Activated CD4-positive, alpha-beta T cell treated with anti-CD3 and anti-CD28 coated beads for 24 hours (primary cell): ENCODE results near the gene GUCY1B1.
"Not testable (repeated sequence)": the region's sequence is repeated elsewhere in the genome, so short reads cannot be mapped to it uniquely, and the experiment has no call there.

Source experiments
- DNase-seq, 2 donors: peaks; one replicate each; pipeline ENCODE4 v3.0.0-alpha.2; 2020; ENCODE audit warnings: low read depth in 2 of 2

The GUCY1B1 gene

DNA sequence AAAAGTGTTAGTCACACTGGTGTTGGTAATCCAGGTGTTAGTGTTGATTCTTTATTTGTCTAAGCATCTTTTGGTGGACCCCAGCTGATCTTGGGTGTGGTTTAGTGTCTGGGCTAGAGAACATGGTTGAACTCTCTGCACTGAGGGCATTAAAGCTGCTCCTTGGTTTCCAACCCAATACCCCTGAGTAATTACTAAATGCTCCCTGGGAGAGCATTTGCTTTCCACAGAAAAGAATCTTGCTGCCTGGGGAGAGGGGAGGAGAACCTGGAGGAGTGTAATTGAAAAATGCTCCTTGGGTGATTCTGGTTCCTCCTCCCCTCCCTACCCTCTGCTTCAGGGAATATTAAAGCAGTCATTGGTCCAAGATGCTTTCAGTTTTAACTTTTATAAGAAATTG lies 3.1 kb downstream of the GUCY1B1 start:
- no peak for DNase-seq

DNA sequence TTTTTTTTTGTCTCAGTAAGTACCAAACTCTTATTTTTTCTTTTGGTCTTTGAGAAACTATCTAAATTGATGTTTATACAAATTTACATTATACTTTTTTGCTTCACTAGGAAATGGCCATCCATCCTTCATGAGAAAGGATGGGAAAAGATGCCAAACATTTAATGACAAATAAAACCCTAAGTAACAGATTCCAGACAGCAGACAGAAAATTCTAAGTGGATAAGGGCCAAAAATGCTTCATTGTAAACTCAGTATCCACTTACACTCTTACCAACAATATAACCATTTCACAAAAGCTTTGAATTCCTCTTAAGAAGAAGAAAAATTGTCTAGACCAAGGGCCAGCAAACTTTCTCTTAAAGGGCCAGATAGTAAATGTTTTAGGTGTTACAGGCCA lies 3.5 kb downstream of the GUCY1B1 start:
- DNase-seq, result no peak

DNA sequence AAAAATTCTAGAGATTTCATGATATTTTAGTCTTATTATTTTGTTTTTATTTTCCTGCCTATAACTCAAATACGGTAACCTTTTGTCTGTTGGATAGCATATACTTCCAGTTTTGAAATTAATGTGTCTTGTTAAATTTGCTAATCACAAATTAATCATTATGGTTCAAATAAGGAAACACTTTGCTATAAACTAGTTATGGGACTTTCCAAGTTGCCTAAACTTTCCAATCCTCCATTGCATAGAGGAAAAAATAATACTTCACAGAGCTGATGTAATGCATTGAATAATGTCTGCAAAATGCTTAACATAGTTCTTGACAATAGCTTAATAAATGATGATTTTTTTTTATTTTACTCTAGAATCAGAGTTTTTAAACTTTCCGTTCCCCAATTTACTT lies 4.7 kb downstream of the GUCY1B1 start:
- no peak for DNase-seq

DNA sequence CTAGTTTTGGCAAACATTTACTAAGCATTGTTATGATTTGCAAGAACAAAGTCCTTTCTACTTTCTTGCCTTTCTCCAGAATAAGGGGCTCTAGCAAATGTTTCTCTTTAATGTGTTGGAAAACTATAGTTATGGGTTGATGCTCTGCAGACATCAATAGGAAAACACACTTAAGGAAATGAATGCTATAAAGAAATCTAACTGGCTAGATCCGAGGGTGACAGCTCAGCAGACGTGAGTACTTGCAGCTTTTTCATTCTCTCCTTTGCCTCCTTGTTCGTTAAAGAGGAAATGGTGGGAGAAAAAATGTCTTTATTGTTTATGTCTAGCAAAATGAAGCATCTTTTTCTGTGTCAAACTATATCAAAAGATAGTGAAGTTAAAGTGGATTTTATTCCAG lies 6.3 kb downstream of the GUCY1B1 start:
- no peak for DNase-seq

DNA sequence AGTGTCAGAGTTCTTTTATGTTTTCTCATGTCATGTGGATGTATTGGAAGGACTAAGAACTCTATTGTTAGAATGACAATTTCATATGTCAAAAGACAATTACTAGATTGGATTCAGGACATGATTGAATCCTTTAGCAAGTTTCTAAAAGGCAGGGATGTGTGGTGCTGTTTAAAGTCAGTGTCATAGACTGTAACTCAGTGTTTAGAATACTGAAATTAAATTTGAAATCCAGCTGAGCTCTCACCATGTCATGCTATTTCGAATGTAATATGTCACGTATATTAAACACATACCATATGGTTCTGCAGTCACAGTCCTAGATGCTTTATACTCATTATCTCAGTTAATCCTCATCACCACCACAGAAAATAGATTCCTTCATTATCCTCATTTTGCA lies 7.8 kb downstream of the GUCY1B1 start:
- DNase-seq, result no peak

DNA sequence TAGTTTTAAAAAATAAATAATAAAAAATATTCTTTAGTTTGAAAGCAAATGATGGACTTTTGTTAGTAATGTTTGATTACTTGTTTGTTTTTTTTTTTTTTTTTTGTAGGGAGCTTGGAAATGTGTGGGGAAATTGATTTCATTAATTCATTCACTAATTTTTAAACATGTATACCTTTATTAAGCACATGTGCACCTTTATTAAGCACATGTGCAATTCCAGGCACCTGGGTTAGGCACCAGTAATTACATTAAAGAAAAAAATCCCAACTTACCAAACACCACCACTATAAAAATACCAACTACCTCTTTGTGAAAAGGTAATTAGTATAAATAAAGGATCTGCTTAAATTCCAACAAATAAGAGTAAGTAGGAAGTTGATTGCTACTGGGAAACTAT lies 9.5 kb downstream of the GUCY1B1 start:
- DNase-seq, result no peak

DNA sequence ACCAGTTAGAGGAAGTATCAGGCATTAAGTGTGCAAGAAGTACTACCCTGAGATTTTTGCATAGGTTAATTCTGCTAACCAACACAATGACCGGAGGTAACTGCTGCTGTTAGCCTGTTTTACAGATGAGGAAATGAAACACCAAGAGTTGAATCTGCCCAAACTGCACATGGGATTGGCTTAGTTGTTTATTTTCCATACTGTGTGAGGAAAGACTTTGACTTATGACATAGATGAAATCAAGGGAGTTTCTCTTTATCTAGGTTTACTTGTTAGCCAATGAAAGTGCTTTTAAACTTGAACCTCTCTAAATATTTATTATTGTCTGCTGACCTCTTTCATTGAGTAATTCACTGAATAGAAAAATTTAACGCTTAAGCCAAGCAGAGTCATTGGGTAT lies 10.3 kb downstream of the GUCY1B1 start:
- no peak for DNase-seq

DNA sequence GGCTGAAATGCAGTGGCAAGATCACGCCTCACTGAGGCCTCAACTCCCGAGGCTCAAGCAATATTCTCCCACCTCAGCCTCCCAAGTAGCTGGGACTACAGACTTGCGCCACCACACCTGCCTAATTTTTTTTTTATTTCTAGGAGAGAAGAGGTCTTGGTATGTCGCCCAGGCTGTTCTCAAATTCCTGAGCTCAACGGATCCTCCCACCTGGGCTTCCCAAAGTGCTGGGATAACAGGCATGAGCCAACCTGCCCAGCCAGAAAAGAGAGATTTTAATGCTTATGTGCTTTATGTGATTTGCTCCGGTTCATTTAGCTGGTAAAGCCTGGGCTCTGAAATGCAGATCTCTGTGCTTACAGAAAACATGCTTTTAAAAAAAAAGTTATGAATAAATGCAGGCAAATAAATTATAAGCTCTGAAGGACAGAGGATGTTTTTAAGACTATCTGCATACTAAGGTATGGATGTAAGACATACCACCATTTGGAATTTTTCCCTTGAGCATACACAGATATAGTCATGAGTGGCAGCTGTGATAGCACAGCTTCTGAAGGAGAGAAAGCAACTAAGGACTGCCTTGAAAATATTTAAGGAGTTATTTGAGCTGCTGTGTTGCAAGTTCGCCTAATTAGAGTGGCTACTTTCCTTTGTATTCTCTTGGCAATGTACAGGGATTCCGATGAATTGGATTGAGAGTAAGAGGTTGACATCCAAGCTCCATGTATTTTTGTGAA lies 13.8 kb downstream of the GUCY1B1 start:
- DNase-seq, result no peak

DNA sequence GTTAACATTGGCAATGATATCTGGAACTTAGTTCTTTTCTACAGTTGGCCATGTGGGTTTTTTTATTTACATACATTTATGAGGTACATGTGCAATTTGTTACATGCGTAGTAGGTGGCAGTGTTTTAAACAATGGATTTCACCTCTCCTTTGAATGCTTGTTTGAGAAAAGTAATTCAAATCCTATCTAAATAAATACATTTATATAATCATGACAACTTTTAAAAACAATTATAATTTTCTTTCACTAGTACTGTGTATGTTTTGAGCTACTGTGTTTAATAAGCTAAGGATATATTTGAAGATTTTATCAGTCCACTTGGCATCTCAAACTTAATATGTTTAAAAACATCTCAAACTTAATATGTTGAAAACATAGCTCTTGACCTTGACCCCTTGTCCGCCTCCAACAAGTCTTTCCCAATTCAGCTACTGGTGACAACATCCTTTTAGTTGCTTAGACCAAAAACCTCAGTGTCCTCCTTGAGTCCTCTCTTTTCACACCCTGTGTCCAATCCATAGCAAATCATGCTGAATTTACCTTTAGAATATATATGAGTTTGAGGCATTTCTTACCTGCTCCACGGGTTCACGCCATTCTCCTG lies 14.5 kb downstream of the GUCY1B1 start:
- DNase-seq, result no peak

DNA sequence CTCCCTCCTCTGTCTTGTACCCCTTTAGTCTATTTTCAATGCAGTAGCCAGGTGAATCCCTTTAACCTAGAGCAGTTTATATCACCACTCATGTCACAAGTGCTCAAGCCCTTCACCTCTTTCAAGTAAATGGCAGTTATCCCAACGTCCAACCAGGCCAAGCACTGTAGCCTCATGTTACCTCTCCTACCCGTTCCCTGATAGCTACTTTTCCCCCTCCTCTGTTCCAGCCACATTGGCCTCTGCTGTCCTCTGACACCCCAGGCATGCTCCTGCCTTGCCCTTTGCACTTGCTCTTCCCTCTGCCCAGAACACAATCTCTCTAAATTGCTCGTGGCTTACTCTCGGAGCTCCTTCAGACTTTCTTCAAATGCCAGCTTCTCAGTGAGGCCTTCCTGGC lies 15.2 kb downstream of the GUCY1B1 start:
- DNase-seq, result no peak

DNA sequence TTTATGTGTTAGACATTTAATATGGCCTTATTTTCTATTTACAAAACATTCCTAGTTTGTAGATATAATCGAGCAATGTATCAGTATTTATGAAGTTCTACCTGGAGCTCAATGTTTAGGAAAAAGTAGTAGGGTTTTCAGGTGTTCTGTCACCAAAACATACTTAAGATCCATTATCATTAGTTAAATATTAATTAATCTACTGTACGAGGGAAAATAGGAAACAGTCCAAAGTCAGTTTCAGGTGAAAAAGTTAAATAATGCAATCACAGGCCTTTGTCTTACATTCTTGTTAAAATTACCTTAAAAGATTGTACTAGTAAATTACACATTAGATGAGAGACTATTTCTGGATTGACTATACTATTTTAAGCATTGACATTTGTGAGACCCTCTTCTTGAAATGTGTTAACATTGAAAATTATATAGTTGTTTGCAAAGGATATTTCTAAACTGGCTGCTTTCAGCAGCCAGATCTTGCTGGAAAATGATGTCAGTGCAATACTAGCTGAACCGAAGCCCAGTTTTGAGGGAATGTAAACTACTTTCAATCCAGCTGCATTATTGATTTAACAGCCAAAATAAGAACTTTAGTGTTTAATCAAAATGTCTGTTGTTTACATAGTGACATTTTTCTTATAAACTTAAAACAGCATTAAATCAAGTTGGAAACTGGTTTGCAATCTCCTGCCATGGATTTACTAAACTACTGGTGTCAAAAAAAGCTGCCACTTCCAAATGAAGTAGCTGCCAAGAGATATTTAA lies 19.3 kb downstream of the GUCY1B1 start:
- no peak for DNase-seq

DNA sequence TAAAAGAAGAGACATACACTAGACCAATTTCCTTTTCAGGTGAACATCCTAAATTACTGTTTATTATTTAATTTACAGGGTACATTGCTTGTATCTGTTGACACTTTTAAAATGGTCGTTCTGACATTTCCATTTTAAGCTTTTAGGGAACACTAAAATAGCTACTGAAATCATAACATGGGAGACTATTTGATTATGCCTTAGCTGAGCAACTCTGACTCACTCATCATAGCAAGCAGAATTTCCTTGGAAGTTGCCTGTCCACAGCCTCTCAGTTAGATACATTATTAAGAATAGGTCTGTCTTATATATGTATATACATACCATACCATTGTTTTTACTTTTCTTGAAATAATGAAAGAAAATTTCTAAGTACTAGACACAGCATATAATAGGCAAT lies 22.0 kb downstream of the GUCY1B1 start:
- DNase-seq, result no peak

DNA sequence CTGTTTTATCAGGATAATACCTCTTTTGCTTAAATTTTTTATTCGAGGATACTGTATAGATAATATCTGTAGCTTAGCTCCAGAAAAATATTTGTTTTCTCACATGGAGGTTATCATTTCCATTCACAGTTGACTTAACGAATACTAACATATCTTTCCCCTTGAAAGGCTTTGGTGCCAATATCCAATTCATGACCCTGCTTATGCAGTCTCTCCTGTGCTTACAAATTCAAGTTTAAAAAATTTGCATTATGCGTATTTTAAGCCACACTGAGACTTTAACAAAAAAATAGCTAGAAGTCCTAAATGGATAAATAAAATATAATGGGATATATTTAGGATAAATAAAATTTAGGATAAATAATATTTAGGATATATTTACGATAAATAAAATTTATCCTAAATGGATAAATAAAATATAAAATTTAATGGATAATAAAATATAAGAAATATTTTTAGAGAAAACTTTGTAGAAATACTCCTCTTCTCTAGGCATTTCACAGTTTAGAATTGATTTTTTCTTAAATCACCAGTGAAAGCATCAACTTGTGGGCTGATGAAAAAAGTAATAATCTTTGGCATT lies 22.5 kb downstream of the GUCY1B1 start:
- no peak for DNase-seq

DNA sequence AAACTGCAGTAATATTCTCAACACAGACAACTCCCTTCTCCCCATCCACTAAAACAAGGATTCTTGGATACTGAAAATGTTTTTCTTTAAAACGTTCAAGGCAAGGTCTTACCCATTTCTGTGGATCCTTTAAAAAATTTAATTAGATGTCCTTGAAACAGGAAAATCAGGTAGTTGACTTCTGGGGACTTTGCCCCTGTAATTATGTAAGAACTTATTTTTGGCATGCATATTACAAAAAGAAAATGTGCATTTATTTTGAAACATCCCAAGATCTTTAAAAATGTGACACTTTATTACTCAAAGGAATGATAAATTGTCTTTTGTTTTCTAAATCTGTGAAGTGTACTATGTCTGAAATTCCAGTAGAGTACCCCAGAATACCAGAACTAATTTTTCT lies 25.8 kb downstream of the GUCY1B1 start:
- DNase-seq, result no peak

DNA sequence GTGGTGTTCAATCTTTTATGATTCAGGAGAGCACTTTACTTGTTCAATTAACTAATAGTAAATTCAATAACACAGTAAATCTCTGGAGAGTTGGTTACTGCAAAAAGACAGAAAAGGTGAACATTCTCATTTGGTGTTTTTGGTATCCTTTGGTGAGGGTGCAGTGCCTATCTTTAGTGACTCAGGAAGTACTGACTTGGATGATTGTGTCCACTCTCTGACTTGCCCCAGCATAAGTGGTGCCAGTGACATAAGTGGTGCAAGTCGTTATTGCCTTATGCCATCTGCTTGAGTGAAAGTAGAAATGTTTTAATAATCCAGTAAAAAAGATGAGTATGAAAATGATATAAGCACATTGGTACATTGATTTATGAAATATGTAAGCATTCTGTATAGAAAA lies 27.0 kb downstream of the GUCY1B1 start:
- DNase-seq, result no peak

DNA sequence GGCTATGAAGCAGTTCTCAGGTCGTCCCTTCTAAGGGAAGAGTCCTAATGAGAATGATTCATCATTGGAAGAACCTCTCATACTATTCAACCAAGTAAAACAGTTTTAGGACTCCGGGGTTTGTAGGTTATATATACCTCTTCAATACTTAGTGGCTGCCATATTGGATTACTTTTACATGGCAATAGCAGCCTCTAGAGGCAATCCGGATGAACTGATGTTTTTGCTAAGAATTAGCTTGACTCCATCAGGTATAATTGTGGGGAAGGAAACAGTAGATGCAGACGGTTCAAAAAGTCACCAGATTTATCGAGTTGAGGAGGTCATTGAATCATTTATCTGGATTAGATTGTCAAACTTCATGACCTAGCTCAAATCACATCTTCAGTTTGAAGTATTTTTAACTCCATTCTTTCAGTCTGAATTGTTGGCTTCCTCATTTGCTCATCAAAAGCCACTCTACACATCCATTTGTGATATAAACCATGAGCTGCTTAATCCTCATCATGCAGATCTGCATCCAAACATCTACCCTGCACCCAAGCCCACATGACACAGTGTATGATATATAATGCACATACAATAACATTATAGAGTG lies 28.4 kb downstream of the GUCY1B1 start:
- no peak for DNase-seq

DNA sequence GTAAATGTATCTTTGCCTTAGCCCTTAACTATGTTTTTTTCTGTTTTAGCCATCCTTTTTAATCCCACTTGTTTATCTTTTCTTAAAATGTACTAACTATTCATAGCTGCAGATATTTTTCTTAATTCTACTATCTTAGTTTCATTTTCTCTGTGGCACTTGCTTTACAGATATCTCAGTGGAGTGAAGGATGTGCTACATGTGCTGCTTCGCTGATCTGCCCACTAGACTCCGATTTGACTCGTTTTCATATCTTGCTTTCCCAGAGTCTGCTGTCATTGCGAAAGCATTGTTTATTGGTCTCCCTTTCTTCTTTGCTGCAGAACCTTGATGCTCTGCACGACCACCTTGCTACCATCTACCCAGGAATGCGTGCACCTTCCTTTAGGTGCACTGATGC lies 30.6 kb downstream of the GUCY1B1 start:
- DNase-seq, result no peak

DNA sequence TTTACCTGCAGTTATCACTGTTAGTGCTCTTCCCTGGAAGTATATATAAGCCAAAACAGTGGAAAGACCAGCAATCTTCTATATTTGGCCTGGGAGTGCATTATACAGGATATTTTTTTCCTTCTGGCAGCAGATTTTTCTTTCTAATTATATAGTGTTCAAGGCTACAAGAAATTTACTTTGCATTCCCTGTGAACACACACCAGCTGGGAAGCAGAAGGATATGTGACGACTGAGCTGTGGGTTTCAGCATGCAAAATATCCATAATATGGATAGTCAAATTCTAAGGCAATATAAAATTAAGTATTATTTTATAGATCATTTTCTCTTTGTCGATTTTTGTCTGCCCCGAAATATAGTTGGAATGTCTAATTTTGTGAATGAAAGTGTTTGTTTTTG lies 31.2 kb downstream of the GUCY1B1 start:
- no peak for DNase-seq

DNA sequence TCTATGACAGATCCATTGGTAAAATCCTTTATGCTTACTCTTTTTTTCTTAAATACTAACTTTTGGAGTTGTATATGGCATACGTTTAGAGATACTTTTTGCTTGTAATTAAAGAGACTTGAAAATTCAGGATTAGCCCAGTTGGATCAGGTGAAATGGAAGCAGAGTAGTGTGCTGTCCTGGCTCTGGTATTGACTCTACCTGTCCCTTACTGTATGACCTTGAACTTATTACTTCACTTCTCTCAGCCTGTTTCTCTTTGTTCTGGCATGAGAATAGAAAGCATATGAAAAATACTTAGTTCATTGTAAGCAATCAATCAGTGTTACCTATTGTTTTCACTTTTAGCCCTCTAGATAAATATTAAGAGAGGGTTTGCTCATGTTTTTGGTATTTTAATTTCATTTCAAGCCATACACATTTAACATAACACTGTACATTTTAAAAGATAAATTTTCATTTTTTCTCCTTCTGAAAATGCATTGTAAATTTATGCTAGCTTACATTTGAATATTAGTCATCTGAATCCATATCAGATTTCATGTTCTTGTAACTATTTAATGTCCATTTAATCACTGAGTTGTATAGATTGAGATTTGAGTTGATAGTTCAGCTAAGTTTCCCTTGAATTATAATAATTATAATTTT lies 35.9 kb downstream of the GUCY1B1 start:
- DNase-seq, result no peak

DNA sequence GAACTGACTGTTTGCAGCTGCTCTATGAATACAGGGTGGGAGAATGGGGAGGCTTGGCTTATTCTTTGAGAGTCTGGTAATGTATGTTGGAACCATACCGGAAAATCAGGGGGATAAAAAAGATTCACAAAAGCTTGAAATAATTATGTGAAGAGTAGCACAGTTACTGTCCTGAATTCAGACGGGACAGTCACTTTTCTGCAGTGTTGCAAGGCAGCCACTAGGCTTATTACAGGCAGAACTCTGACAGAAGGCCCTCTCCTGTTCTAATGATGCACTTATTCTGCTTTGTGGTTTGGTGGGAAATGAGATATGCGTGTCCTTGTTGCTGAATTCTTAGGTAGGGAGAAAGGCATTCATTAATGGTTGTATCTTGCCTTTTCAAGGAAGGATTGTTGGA lies 37.2 kb downstream of the GUCY1B1 start:
- DNase-seq, result no peak

DNA sequence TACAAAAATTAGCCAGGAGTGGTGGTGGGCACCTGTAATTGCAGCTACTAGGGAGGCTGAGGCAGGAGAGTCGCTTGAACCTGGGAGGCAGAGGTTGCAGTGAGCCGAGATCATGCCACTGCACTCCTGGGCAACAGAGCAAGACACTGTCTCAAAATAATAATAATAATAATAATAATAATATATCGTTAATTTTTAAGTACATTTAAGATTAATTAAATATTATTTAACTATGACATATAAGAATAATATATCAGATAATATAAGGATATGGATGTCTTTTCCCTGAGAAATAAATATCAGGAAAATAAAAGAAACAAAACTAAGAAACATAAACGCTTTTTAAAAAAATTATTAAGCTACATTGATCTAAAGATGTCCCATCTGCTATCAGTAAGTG lies 38.8 kb downstream of the GUCY1B1 start:
- DNase-seq, result not testable (repeated sequence)
